Stimulated activated CD8-positive, alpha-beta memory T cell treated with anti-CD3 and anti-CD28 coated beads, Interleukin-4, amount 100 ng/mL, for 1 hour (primary cell): Measurements from ENCODE around the gene RHBDF2.
"Not testable (repeated sequence)": the region's sequence is repeated elsewhere in the genome, so short reads cannot be mapped to it uniquely, and the experiment has no call there.

Source experiments
- DNase-seq, 2 donors: peaks; one replicate each; pipeline ENCODE4 v3.0.0-alpha.2; 2020; ENCODE audit warnings: low read depth in 2 of 2, low spot score in 1 of 2

RHBDF2 gene

GRCh38 chr17:76525513-76525833, 24.2 kb upstream of the RHBDF2 start:
- not testable (repeated sequence) for DNase-seq

- DNase-seq: no peak
Observed at GRCh38 chr17:76524598-76525512, 23.6 kb upstream of the RHBDF2 start.

- peak; percentile 73 for DNase-seq
Observed at GRCh38 chr17:76523084-76524037, 22.1 kb upstream of the RHBDF2 start.

- not testable (repeated sequence) for DNase-seq
Observed at GRCh38 chr17:76521683-76522082, 20.5 kb upstream of the RHBDF2 start.

- no peak for DNase-seq
Observed at GRCh38 chr17:76521262-76521661, 20.0 kb upstream of the RHBDF2 start.

GRCh38 chr17:76519048-76519966, 18.1 kb upstream of the RHBDF2 start:
- no peak for DNase-seq

GRCh38 chr17:76517638-76518038, 16.4 kb upstream of the RHBDF2 start:
- DNase-seq: no peak

GRCh38 chr17:76515274-76515949, 14.2 kb upstream of the RHBDF2 start:
- DNase-seq: peak; percentile 47 to 64

- not testable (repeated sequence) for DNase-seq
Observed at GRCh38 chr17:76514355-76514754, 13.1 kb upstream of the RHBDF2 start.

GRCh38 chr17:76513306-76513692, 12.1 kb upstream of the RHBDF2 start:
- DNase-seq: no peak

GRCh38 chr17:76512366-76513305, 11.4 kb upstream of the RHBDF2 start:
- no peak for DNase-seq

- no peak for DNase-seq
Observed at GRCh38 chr17:76511668-76512365, 10.6 kb upstream of the RHBDF2 start.

- no peak for DNase-seq
Observed at GRCh38 chr17:76510831-76511244, 9.6 kb upstream of the RHBDF2 start.

- not testable (repeated sequence) for DNase-seq
Observed at GRCh38 chr17:76508472-76509063, 7.3 kb upstream of the RHBDF2 start.

- DNase-seq: peak; percentile 79 to 88
Observed at GRCh38 chr17:76506408-76507345, 5.5 kb upstream of the RHBDF2 start.

GRCh38 chr17:76504117-76504516, 2.9 kb upstream of the RHBDF2 start:
- no peak for DNase-seq
